Peyer's patch (tissue), 4 donors: ENCODE data around the gene ACSS1.

Experiments used
- CTCF ChIP-seq, 6 experiments: fragments of 450-650 bp in 4 of 6; fragments of 200-600 bp in 2 of 6; sonication (generic) in 1 of 6; IDR thresholded peaks; one replicate each; pipeline ENCODE4 v1.5.1; 2017 to 2019; ENCODE audit warnings: antibody characterized with exemption in 6 of 6, mild to moderate bottlenecking in 3 of 6, moderate library complexity in 1 of 6
- POLR2A ChIP-seq, 2 donors: fragments of 450-650 bp; IDR thresholded peaks; one replicate each; pipeline ENCODE4 v1.5.1; 2017; ENCODE audit warnings: antibody characterized with exemption in 2 of 2, mild to moderate bottlenecking in 2 of 2, moderate library complexity in 2 of 2

- TF ChIP-seq CTCF (IDR thresholded peaks at IDR 0.05) (no peak), POLR2A (IDR thresholded peaks at IDR 0.05) (no peak)
These were observed 33.8 kb downstream of the ACSS1 start for GRCh38 chr20:25024171-25024570.
